Measurements from ENCODE around the gene MAP7D3.
"Not testable (repeated sequence)": the region's sequence is repeated elsewhere in the genome, so short reads cannot be mapped to it uniquely, and the experiment has no call there.

Gene MAP7D3, protein sequence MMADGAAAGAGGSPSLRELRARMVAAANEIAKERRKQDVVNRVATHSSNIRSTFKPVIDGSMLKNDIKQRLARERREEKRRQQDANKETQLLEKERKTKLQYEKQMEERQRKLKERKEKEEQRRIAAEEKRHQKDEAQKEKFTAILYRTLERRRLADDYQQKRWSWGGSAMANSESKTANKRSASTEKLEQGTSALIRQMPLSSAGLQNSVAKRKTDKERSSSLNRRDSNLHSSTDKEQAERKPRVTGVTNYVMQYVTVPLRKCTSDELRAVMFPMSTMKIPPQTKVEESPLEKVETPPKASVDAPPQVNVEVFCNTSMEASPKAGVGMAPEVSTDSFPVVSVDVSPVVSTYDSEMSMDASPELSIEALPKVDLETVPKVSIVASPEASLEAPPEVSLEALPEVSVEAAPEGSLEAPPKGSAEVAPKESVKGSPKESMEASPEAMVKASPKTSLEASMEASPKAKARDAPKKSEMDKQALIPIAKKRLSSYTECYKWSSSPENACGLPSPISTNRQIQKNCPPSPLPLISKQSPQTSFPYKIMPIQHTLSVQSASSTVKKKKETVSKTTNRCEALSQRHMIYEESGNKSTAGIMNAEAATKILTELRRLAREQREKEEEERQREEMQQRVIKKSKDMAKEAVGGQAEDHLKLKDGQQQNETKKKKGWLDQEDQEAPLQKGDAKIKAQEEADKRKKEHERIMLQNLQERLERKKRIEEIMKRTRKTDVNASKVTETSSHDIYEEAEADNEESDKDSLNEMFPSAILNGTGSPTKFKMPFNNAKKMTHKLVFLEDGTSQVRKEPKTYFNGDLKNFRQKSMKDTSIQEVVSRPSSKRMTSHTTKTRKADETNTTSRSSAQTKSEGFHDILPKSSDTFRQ

DNA sequence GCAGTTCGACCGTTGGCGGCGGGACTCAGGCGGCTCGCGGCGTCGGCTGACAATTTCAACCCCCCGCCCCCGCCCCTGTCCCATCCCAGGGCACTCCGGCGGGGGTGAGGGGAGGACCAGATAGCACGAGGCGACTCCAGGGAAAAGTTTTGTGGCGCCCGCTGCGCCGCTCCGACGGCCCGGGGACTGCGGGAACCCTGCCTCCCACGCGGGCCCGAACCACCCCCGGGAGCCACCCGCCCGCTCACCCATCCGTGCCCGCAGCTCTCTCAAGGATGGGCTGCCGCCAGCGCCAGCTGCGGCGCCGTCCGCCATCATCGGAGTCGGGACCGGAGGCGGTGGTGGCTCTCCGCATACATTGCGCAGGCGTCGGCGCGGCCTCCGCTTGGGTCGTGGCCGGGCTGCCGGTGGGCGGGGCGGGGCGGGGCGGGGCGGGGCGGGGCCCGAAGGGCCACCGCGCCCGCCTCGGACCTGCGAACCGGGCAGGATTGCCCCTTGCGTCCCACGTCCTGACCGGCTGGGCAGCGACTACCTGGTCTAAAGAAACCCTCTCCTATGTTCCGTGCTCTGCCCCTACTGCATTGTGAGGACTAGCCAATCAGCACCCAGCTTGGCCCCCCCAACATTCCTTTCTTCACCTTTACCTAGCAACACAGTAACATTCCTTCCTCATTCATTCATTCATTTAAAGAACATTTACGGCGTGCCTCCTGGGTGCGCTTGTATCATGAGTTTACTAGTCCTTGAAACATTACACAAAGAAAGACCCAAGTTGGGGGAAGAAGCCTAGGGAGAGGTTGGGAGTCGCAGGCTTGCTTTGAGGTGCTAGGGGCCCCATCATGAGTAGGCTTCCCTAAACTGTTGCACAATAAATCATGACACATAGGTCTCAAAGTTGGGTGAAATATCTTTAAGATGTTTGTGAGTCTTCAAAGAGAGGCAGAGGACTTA, at the start of gene MAP7D3:
TSS of gene MAP7D3 (minus strand) at position 360 of the 951 bp plus-strand sequence. CDS start at position 318, 42 bp downstream.
- H3K9ac ChIP-seq (ENCODE audit: low read length), result no peak within 1 kb of the TSS
- H3K27ac ChIP-seq (ENCODE audit: low read depth, low read length), result peak within 1 kb of the TSS; percentile 70
- H3K9me3 ChIP-seq (ENCODE audit: low read length), result no peaks in the 10 kb centered on the region
- no peaks in the 10 kb centered on the region for H3K4me1 ChIP-seq (ENCODE audit: insufficient read depth, low read length)
- no peaks in the 10 kb centered on the region for H3K36me3 ChIP-seq (ENCODE audit: insufficient read depth, low read length)
- peaks cover 0 to 6% of the 10 kb centered on the region in 2 donors for H3K27me3 ChIP-seq (ENCODE audit: control insufficient read depth in 1 of 2, insufficient read depth in 2 of 2, low read length in 2 of 2)
- H3K4me3 ChIP-seq (ENCODE audit: low read depth in 1 of 2, low read length in 2 of 2), result peak within 1 kb of the TSS; percentile 53 to 55

DNA sequence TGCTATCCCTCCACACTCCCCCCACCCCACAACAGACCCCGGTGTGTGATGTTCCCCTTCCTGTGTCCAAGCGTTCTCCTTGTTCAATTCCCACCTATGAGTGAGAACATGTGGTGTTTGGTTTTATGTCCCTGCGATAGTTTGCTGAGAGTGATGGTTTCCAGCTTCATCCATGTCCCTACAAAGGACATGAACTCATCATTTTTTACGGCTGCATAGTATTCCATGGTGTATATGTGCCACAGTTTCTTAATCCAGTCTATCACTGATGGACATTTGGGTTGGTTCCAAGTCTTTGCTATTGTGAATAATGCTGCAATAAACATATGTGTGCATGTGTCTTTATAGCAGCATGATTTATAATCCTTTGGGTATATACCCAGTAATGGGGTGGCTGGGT, 49.5 kb upstream of the MAP7D3 start, which contains the start of gene ADGRG4:
TSS of gene ADGRG4 (plus strand) at position 243 of the 400 bp plus-strand sequence. CDS start 7,815 bp downstream, outside the sequence.
- H3K9me3 ChIP-seq (ENCODE audit: low read length); H3K9ac ChIP-seq (ENCODE audit: low read length); H3K27ac ChIP-seq (ENCODE audit: low read depth, low read length); H3K36me3 ChIP-seq (ENCODE audit: insufficient read depth, low read length); H3K27me3 ChIP-seq (ENCODE audit: control insufficient read depth in 1 of 2, insufficient read depth in 2 of 2, low read length in 2 of 2); H3K4me3 ChIP-seq (ENCODE audit: low read depth in 1 of 2, low read length in 2 of 2); H3K4me1 ChIP-seq (ENCODE audit: insufficient read depth, low read length): not testable (repeated sequence)

DNA sequence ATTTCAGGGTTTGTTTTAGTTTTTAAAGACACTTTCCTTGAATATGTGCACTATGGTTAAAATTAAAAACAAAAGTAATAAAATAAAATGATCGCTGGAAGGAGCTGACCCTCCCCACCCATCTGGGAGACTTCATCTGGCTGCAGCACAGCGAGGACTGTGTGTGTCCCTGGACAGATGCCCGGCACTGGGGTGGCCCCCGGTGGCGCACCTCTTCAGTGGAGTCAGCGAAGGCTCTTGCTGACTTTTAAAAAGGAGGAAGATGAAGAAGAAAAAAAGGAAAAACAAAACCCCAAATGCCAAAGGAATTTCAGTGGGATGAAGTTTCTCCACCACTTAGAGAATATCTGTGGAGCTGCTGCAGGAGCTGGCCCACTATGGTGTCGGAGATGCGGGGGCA, 44.2 kb upstream of the MAP7D3 start:
- no peak overlapping the region for H3K9ac ChIP-seq (ENCODE audit: low read length)
- H3K27me3 ChIP-seq (ENCODE audit: control insufficient read depth in 1 of 2, insufficient read depth in 2 of 2, low read length in 2 of 2), result peaks cover 0 to 3% of the 10 kb centered on the region in 2 donors
- no peak overlapping the region for H3K27ac ChIP-seq (ENCODE audit: low read depth, low read length)

GRCh38 chrX:136292656-136293055, 41.5 kb upstream of the MAP7D3 start:
- Histone ChIP-seq H3K4me3 (ENCODE audit: low read depth in 1 of 2, low read length in 2 of 2) (no peak overlapping the region), H3K27me3 (ENCODE audit: control insufficient read depth in 1 of 2, insufficient read depth in 2 of 2, low read length in 2 of 2) (peaks cover 0 to 3% of the 10 kb centered on the region in 2 donors), H3K27ac (ENCODE audit: low read depth, low read length) (no peak overlapping the region), H3K36me3 (ENCODE audit: insufficient read depth, low read length) (no peaks in the 10 kb centered on the region), H3K9me3 (ENCODE audit: low read length) (no peaks in the 10 kb centered on the region), H3K4me1 (ENCODE audit: insufficient read depth, low read length) (no peaks in the 10 kb centered on the region), H3K9ac (ENCODE audit: low read length) (no peak overlapping the region)

More for the DNA sequence above, 44.2 kb upstream of the MAP7D3 start:
- Histone ChIP-seq H3K9me3 (ENCODE audit: low read length) (no peaks in the 10 kb centered on the region), H3K36me3 (ENCODE audit: insufficient read depth, low read length) (no peaks in the 10 kb centered on the region), H3K4me3 (ENCODE audit: low read depth in 1 of 2, low read length in 2 of 2) (no peak overlapping the region), H3K4me1 (ENCODE audit: insufficient read depth, low read length) (no peaks in the 10 kb centered on the region)

GRCh38 chrX:136291824-136292223, 40.6 kb upstream of the MAP7D3 start:
- Histone ChIP-seq H3K36me3 (ENCODE audit: insufficient read depth, low read length) (no peaks in the 10 kb centered on the region), H3K4me3 (ENCODE audit: low read depth in 1 of 2, low read length in 2 of 2) (no peak overlapping the region), H3K4me1 (ENCODE audit: insufficient read depth, low read length) (no peaks in the 10 kb centered on the region), H3K9me3 (ENCODE audit: low read length) (no peaks in the 10 kb centered on the region), H3K9ac (ENCODE audit: low read length) (no peak overlapping the region), H3K27me3 (ENCODE audit: control insufficient read depth in 1 of 2, insufficient read depth in 2 of 2, low read length in 2 of 2) (peaks cover 0 to 3% of the 10 kb centered on the region in 2 donors), H3K27ac (ENCODE audit: low read depth, low read length) (no peak overlapping the region)

DNA sequence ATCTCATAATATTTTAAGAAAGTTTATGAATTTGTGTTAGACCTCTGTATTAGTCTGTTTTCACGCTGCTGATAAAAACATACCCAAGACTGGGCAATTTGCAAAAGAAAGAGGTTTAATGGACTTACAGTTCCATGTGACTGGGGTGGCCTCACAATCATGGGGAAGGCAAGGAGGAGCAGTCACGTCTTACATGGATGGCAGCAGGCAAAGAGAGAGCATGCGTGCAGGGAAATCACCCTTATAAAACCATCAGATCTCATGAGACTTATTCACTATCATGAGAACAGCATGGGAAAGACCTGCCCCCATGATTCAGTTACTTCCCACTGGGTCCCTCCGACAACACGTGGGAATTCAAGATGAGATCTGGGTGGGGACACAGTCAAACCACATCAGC, 35.2 kb upstream of the MAP7D3 start:
- not testable (repeated sequence) for H3K27ac ChIP-seq (ENCODE audit: low read depth, low read length); H3K9ac ChIP-seq (ENCODE audit: low read length); H3K4me1 ChIP-seq (ENCODE audit: insufficient read depth, low read length); H3K9me3 ChIP-seq (ENCODE audit: low read length); H3K4me3 ChIP-seq (ENCODE audit: low read depth in 1 of 2, low read length in 2 of 2); H3K36me3 ChIP-seq (ENCODE audit: insufficient read depth, low read length); H3K27me3 ChIP-seq (ENCODE audit: control insufficient read depth in 1 of 2, insufficient read depth in 2 of 2, low read length in 2 of 2)

GRCh38 chrX:136275553-136275952, 24.4 kb upstream of the MAP7D3 start:
- no peaks in the 10 kb centered on the region for H3K36me3 ChIP-seq (ENCODE audit: insufficient read depth, low read length)
- H3K4me3 ChIP-seq (ENCODE audit: low read depth in 1 of 2, low read length in 2 of 2), result no peak overlapping the region
- H3K9me3 ChIP-seq (ENCODE audit: low read length), result no peaks in the 10 kb centered on the region
- peaks cover 0 to 14% of the 10 kb centered on the region in 2 donors for H3K27me3 ChIP-seq (ENCODE audit: control insufficient read depth in 1 of 2, insufficient read depth in 2 of 2, low read length in 2 of 2)
- H3K9ac ChIP-seq (ENCODE audit: low read length), result no peak overlapping the region
- no peaks in the 10 kb centered on the region for H3K4me1 ChIP-seq (ENCODE audit: insufficient read depth, low read length)
- no peak overlapping the region for H3K27ac ChIP-seq (ENCODE audit: low read depth, low read length)

DNA sequence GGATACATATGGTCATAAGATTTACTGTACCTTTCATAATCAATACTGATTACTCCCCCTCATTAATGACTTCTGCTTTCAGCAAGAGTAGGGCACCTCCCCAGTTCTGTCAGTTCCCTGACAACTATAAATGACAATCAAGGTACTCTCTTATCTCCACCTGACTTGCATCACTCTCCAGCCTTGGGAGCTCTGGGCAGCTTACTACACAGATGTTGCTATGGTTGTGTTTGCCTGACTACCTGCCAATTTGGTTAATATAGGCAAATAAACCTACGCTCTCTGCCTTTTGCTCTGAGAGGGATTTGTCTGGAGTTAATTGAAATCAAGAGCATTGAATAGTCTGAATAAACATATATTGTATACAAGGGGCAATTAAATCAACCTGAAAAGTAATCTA, 22.8 kb upstream of the MAP7D3 start:
- Histone ChIP-seq H3K4me3 (ENCODE audit: low read depth in 1 of 2, low read length in 2 of 2) (no peak overlapping the region), H3K36me3 (ENCODE audit: insufficient read depth, low read length) (no peaks in the 10 kb centered on the region), H3K27ac (ENCODE audit: low read depth, low read length) (no peak overlapping the region), H3K9me3 (ENCODE audit: low read length) (no peaks in the 10 kb centered on the region), H3K27me3 (ENCODE audit: control insufficient read depth in 1 of 2, insufficient read depth in 2 of 2, low read length in 2 of 2) (peaks cover 0 to 8% of the 10 kb centered on the region in 2 donors), H3K9ac (ENCODE audit: low read length) (no peak overlapping the region), H3K4me1 (ENCODE audit: insufficient read depth, low read length) (no peaks in the 10 kb centered on the region)

DNA sequence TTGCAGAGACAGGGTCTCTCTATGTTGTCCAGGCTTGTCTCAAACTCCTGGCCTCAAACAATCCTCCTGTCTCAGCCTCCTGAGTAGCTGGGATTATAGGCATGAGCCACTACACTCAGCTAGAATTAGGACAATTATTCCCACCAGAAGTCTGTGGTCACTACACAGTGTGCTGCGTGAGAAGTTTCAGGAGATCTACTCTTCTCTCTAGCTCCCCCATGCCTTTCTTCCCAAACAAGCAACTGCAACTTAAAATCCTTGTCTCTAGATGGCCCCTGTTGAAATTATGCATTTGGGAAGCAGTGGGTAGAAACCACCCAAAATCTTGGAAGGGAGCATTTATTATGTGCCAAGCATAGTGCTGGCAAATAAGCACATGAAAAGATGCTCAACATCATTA, 21.1 kb upstream of the MAP7D3 start:
- H3K9ac ChIP-seq (ENCODE audit: low read length), result no peak overlapping the region

DNA sequence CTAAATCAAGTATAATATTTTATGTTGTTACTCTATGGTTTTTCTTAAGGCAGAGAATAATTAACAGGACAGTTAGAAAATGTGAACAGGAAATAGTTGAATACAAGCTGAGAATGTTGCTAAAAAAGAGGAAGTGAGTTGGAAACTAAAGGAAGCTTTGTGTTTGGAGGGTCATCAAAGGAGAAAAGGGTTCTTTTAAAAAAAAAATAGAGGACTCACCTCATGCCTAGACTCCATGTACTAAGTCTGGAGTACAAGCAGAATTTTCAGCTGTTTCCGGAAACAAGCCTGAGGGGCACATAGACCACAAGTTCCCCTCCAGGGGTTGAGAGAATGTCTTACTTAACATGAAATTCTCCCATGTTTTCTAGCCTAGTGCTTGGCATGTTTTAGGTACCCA, 20.1 kb upstream of the MAP7D3 start:
- H3K4me3 ChIP-seq (ENCODE audit: low read depth in 1 of 2, low read length in 2 of 2), result no peak overlapping the region
- H3K9me3 ChIP-seq (ENCODE audit: low read length), result no peaks in the 10 kb centered on the region
- no peaks in the 10 kb centered on the region for H3K36me3 ChIP-seq (ENCODE audit: insufficient read depth, low read length)
- no peak overlapping the region for H3K9ac ChIP-seq (ENCODE audit: low read length)
- no peaks in the 10 kb centered on the region for H3K4me1 ChIP-seq (ENCODE audit: insufficient read depth, low read length)
- no peaks in the 10 kb centered on the region for H3K27me3 ChIP-seq (ENCODE audit: control insufficient read depth in 1 of 2, insufficient read depth in 2 of 2, low read length in 2 of 2)
- H3K27ac ChIP-seq (ENCODE audit: low read depth, low read length), result no peak overlapping the region

More for the DNA sequence above, 21.1 kb upstream of the MAP7D3 start:
- no peak overlapping the region for H3K4me3 ChIP-seq (ENCODE audit: low read depth in 1 of 2, low read length in 2 of 2)
- H3K27me3 ChIP-seq (ENCODE audit: control insufficient read depth in 1 of 2, insufficient read depth in 2 of 2, low read length in 2 of 2), result no peaks in the 10 kb centered on the region
- H3K27ac ChIP-seq (ENCODE audit: low read depth, low read length), result no peak overlapping the region
- no peaks in the 10 kb centered on the region for H3K4me1 ChIP-seq (ENCODE audit: insufficient read depth, low read length)
- H3K36me3 ChIP-seq (ENCODE audit: insufficient read depth, low read length), result no peaks in the 10 kb centered on the region
- H3K9me3 ChIP-seq (ENCODE audit: low read length), result no peaks in the 10 kb centered on the region
